DND-41 (cell line): ENCODE measurements around the gene OSBPL3.
A peak's percentile ranks its signal among the peaks of the same experiment; 100 is the strongest.
"Not testable (repeated sequence)": the region's sequence is repeated elsewhere in the genome, so short reads cannot be mapped to it uniquely, and the experiment has no call there.

ENCODE experiments used
- ATAC-seq: fragments of 200-7000 bp; cut with Tn5 transposase; 3 replicates; pipeline ENCODE4 v1.9.1; 2021; ENCODE audit warnings: low read depth; ENCODE audit not compliant: insufficient read depth
- DNase-seq: peaks from one replicate; pipeline ENCODE4 v3.0.0-alpha.2; 2020
- H2AFZ ChIP-seq: 2 replicates; pipeline ENCODE4 v1.6.0; 2012; ENCODE audit warnings: low read depth, low read length
- H3K27ac ChIP-seq: 2 replicates; pipeline ENCODE4 v1.5.1; 2012; ENCODE audit warnings: low read length, inconsistent platforms
- H3K27me3 ChIP-seq: fragments of 200-600 bp; sonication (generic); 2 replicates; pipeline ENCODE4 v1.6.0; 2012; ENCODE audit warnings: low read length, mild to moderate bottlenecking, inconsistent platforms; ENCODE audit not compliant: insufficient read depth, poor library complexity
- H3K36me3 ChIP-seq: 2 replicates; pipeline ENCODE4 v1.5.1; 2012; ENCODE audit warnings: low read length, inconsistent platforms; ENCODE audit not compliant: insufficient read depth
- H3K4me1 ChIP-seq: 2 replicates; pipeline ENCODE4 v1.5.1; 2012; ENCODE audit warnings: mild to moderate bottlenecking, low read length; ENCODE audit not compliant: insufficient read depth
- H3K4me2 ChIP-seq: 2 replicates; pipeline ENCODE4 v1.6.0; 2012; ENCODE audit warnings: mild to moderate bottlenecking, moderate library complexity, low read length, inconsistent platforms; ENCODE audit not compliant: insufficient read depth
- H3K4me3 ChIP-seq, 2 experiments: fragments of 200-600 bp in 1 of 2; shearing (Covaris generic) in 1 of 2; 2 replicates each; pipeline ENCODE4 v1.5.1; 2012 to 2016; ENCODE audit warnings: inconsistent platforms in 2 of 2, low read length in 2 of 2, mild to moderate bottlenecking in 2 of 2, low read depth in 1 of 2, moderate library complexity in 1 of 2
- H3K79me2 ChIP-seq: 2 replicates; pipeline ENCODE4 v1.6.0; 2012; ENCODE audit warnings: low read length, inconsistent platforms; ENCODE audit not compliant: insufficient read depth
- H3K9ac ChIP-seq: 2 replicates; pipeline ENCODE4 v1.6.0; 2012; ENCODE audit warnings: low read depth, mild to moderate bottlenecking, inconsistent platforms, low read length, moderate library complexity
- H3K9me3 ChIP-seq: 2 replicates; pipeline ENCODE4 v1.5.1; 2012; ENCODE audit warnings: low read length, moderate library complexity, mild to moderate bottlenecking, inconsistent platforms; ENCODE audit not compliant: insufficient read depth, severe bottlenecking
- H4K20me1 ChIP-seq: 2 replicates; pipeline ENCODE4 v1.6.0; 2012; ENCODE audit warnings: low read length; ENCODE audit not compliant: insufficient read depth
- EZH2 ChIP-seq: IDR thresholded peaks from 3 replicates; pipeline ENCODE4 v1.6.1; 2012; ENCODE audit warnings: borderline replicate concordance, low read depth, mild to moderate bottlenecking, moderate library complexity, low read length, inconsistent platforms; ENCODE audit not compliant: severe bottlenecking
- TF ChIP-seq, protein P1 (sequence below): IDR thresholded peaks from 2 replicates; pipeline ENCODE4 v1.5.1; 2012; ENCODE audit warnings: borderline replicate concordance, low read length, moderate library complexity, mild to moderate bottlenecking; ENCODE audit not compliant: poor library complexity, severe bottlenecking; ENCODE audit errors: extremely low read depth

The OSBPL3 gene

DNA sequence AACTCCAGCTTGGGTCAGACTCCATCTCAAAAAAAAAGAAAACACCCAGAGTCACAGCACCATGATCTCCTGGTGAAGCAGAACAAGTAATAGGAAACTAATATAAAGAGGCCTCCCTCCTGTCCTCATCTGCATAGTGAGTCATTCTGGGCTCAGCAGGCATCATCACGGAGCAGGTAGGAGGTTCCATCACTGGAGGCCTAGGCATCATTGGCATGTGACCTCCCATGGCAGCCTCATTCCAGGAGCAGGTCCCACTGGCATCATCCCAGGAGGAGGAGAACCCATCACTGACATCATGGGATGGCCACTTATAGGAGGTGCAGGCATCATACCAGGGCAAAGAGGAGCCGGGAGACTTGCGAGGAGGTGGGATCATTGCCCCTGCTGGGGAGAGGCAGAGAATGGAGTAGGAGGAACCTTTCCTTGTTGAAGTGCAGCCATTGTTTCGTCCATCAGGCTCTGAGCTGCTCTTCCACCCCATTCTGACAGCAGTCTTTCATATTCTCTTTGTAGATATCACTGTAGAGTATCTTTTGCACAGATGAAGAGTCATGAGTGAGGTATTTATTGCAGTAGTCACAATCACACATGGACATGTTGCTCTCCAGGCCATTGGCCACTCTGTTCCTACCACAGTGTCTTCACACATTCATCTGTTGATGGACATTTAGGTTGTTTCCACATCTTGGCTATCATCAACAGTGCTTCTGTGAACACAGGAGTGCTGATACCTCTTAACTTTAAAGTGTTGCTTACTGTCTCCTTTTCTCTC, 73.8 kb downstream of the OSBPL3 start:
- peaks cover 6% of the 10 kb centered on the region; the same call in 1 of the 2 replicates for H4K20me1 ChIP-seq
- no peak overlapping the region for H3K9ac ChIP-seq
- TF ChIP-seq, protein P1, sequence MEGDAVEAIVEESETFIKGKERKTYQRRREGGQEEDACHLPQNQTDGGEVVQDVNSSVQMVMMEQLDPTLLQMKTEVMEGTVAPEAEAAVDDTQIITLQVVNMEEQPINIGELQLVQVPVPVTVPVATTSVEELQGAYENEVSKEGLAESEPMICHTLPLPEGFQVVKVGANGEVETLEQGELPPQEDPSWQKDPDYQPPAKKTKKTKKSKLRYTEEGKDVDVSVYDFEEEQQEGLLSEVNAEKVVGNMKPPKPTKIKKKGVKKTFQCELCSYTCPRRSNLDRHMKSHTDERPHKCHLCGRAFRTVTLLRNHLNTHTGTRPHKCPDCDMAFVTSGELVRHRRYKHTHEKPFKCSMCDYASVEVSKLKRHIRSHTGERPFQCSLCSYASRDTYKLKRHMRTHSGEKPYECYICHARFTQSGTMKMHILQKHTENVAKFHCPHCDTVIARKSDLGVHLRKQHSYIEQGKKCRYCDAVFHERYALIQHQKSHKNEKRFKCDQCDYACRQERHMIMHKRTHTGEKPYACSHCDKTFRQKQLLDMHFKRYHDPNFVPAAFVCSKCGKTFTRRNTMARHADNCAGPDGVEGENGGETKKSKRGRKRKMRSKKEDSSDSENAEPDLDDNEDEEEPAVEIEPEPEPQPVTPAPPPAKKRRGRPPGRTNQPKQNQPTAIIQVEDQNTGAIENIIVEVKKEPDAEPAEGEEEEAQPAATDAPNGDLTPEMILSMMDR: no peak
- TF ChIP-seq EZH2: no peak
- ATAC-seq (no peak), DNase-seq (no peak)
- H3K27ac ChIP-seq: no peak overlapping the region
- H3K79me2 ChIP-seq: peaks cover 48% of the 10 kb centered on the region
- no peaks in the 10 kb centered on the region for H3K36me3 ChIP-seq
- H3K4me2 ChIP-seq: no peak overlapping the region
- no peaks in the 10 kb centered on the region for H3K9me3 ChIP-seq
- no peak overlapping the region for H3K4me3 ChIP-seq
- peaks cover 52% of the 10 kb centered on the region for H3K4me1 ChIP-seq
- no peak overlapping the region for H2AFZ ChIP-seq
- H3K27me3 ChIP-seq: no peaks in the 10 kb centered on the region

- H2AFZ ChIP-seq, H3K36me3 ChIP-seq, H3K9me3 ChIP-seq, ATAC-seq, H3K27ac ChIP-seq, H4K20me1 ChIP-seq, H3K9ac ChIP-seq, H3K4me2 ChIP-seq, H3K27me3 ChIP-seq, DNase-seq, H3K4me3 ChIP-seq: not testable (repeated sequence)
- Histone ChIP-seq H3K79me2 (peaks cover 45% of the 10 kb centered on the region; the same call in 1 of the 2 replicates), H3K4me1 (peaks cover 32% of the 10 kb centered on the region)
These were observed 76.0 kb downstream of the OSBPL3 start for GRCh38 chr7:24903992-24904391.

DNA sequence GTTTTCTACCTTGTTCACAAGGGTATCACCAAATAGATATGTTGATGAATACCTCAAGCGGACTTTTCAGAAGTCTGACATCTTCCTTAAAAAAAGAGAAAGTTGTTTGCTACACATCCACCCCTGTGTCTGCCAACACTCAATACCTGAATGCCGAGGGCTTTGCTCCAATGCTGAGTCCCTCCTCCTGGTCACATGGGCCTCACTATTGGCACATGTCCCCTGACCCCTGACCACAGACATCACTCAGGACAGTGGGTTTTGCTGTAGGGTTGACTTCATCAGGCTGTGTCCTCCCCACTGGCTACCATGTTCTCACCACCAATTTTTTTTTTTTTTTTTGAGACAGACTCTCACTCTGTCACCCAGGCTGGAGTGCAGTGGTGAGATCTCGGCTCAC, 76.4 kb downstream of the OSBPL3 start:
- Histone ChIP-seq H4K20me1 (no peaks in the 10 kb centered on the region; the same call in 1 of the 2 replicates), H2AFZ (no peak overlapping the region), H3K4me2 (no peak overlapping the region), H3K4me3 (no peak overlapping the region), H3K9me3 (no peaks in the 10 kb centered on the region), H3K79me2 (peaks cover 47% of the 10 kb centered on the region), H3K27ac (no peak overlapping the region), H3K36me3 (no peaks in the 10 kb centered on the region), H3K4me1 (peaks cover 28% of the 10 kb centered on the region), H3K9ac (no peak overlapping the region), H3K27me3 (no peaks in the 10 kb centered on the region)
- TF ChIP-seq, protein P1: no peak
- no peak for TF ChIP-seq EZH2
- DNase-seq (no peak), ATAC-seq (no peak)

GRCh38 chr7:24902931-24903330, 77.0 kb downstream of the OSBPL3 start:
- Histone ChIP-seq H3K9me3 (no peaks in the 10 kb centered on the region), H3K4me2 (no peak overlapping the region), H3K4me3 (no peak overlapping the region), H3K27ac (peak overlapping the region; percentile 15; the same call in 1 of the 2 replicates), H2AFZ (no peak overlapping the region), H3K27me3 (no peaks in the 10 kb centered on the region), H3K79me2 (peaks cover 46% of the 10 kb centered on the region), H3K4me1 (peaks cover 22% of the 10 kb centered on the region), H4K20me1 (no peaks in the 10 kb centered on the region; the same call in 1 of the 2 replicates), H3K36me3 (no peaks in the 10 kb centered on the region), H3K9ac (no peak overlapping the region)
- TF ChIP-seq EZH2: no peak
- TF ChIP-seq, protein P1: no peak
- ATAC-seq: peak; percentile 44; the same call in 2 of the 3 replicates
- peak; percentile 21 for DNase-seq
